ENCODE results near the gene LCN12.

LCN12 gene

GRCh38 chr9:136958898-136959850, 7.1 kb downstream of the LCN12 start:
- DNase-seq, result no peak

- DNase-seq, result no peak
Observed at GRCh38 chr9:136960212-136960937, 8.3 kb downstream of the LCN12 start.

- DNase-seq, result no peak
Observed at GRCh38 chr9:136960938-136961275, 8.8 kb downstream of the LCN12 start.

GRCh38 chr9:136961279-136962065, 9.4 kb downstream of the LCN12 start:
- no peak for DNase-seq

- no peak for DNase-seq
Observed at GRCh38 chr9:136962163-136962562, 10.1 kb downstream of the LCN12 start.

GRCh38 chr9:136962701-136963248, 10.7 kb downstream of the LCN12 start:
- DNase-seq, result no peak

GRCh38 chr9:136963341-136963740, 11.3 kb downstream of the LCN12 start:
- DNase-seq, result no peak

GRCh38 chr9:136963751-136964150, 11.7 kb downstream of the LCN12 start:
- DNase-seq, result no peak

GRCh38 chr9:136964171-136964689, 12.2 kb downstream of the LCN12 start:
- no peak for DNase-seq

GRCh38 chr9:136964833-136965422, 12.9 kb downstream of the LCN12 start:
- no peak for DNase-seq

- no peak for DNase-seq
Observed at GRCh38 chr9:136965771-136966484, 13.9 kb downstream of the LCN12 start.

- no peak for DNase-seq
Observed at GRCh38 chr9:136968333-136969127, 16.5 kb downstream of the LCN12 start.

- DNase-seq, result no peak
Observed at GRCh38 chr9:136969150-136969549, 17.1 kb downstream of the LCN12 start.

- DNase-seq, result no peak
Observed at GRCh38 chr9:136969774-136970173, 17.7 kb downstream of the LCN12 start.

- no peak for DNase-seq
Observed at GRCh38 chr9:136970361-136970760, 18.3 kb downstream of the LCN12 start.

GRCh38 chr9:136971746-136972145, 19.7 kb downstream of the LCN12 start:
- no peak for DNase-seq

- DNase-seq, result no peak
Observed at GRCh38 chr9:136972335-136972734, 20.3 kb downstream of the LCN12 start.

GRCh38 chr9:136972743-136973142, 20.7 kb downstream of the LCN12 start:
- DNase-seq, result no peak

- DNase-seq, result no peak
Observed at GRCh38 chr9:136973618-136974617, 21.8 kb downstream of the LCN12 start.

Measured in stimulated activated CD4-positive, alpha-beta T cell treated with anti-CD3 and anti-CD28 coated beads, Interleukin-4, amount 100 ng/mL, for 24 hours (primary cell).